Fibroblast of skin of right biceps (primary cell): ENCODE measurements around the gene WNK4.
"Not testable (repeated sequence)": the region's sequence is repeated elsewhere in the genome, so short reads cannot be mapped to it uniquely, and the experiment has no call there.

Experiments
- DNase-seq: peaks from one replicate; pipeline ENCODE4 v3.0.0-alpha.2; 2013

The WNK4 gene

DNA sequence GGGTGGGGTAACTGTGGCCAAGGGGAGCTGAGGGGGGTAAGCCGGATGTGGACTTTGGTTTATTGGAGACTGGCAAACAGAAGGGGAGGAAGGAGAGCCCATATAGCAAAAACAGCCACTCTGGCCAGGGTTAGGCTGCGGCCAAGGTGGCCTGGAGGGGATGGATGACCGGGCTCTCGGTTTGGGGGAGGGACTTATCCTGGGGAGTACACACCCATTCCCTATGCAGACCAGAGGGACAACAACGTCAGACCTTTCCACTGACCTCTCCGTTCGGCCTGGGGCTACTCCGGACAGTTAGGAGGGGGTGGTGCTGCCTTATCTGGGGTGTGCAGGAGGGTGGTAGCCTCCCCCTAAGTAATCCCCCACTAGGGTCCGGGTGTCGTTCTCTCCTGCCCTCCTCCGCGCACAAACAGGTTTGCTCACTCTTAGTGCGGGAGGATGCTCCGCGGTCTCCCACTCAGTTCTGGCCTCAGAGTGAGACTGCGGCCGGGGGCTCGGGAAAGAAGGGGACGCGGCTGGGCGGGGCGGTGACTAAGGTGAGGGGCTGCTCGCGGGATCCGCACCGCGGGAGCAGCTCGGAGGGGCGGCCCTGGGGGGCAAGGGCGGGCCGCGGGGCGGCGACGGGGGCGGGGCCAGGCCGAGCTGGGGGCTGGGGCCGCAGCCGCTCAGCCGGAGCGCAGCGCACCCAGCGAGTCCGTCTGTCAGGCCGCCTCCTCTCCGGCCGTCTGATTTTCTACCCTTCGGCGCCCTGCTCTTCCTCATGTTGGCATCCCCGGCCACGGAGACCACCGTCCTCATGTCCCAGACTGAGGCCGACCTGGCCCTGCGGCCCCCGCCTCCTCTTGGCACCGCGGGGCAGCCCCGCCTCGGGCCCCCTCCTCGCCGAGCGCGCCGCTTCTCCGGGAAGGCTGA is at the start of gene WNK4:
WNK4 (plus strand) TSS at position 675 of the 915 bp plus-strand sequence; CDS start at position 764, 89 bp downstream.
- peak; percentile 67 for DNase-seq

- DNase-seq: no peak
Measured at GRCh38 chr17:42740699-42741098, 39.7 kb upstream of the WNK4 start.

GRCh38 chr17:42742916-42743315 is 37.5 kb upstream of the WNK4 start:
- DNase-seq: not testable (repeated sequence)

GRCh38 chr17:42743595-42744282 is 36.7 kb upstream of the WNK4 start:
- peak; percentile 18 for DNase-seq

GRCh38 chr17:42744283-42744805 is 36.1 kb upstream of the WNK4 start:
- DNase-seq: peak; percentile 55

- DNase-seq: peak; percentile 92
Measured at GRCh38 chr17:42744806-42745617, 35.4 kb upstream of the WNK4 start, which contains the start of gene EZH1. EZH1 (minus strand) TSS chr17:42745040; CDS start chr17:42728941, 16,099 bp downstream.

- no peak for DNase-seq
Measured at GRCh38 chr17:42748202-42748907, 32.1 kb upstream of the WNK4 start.

DNA sequence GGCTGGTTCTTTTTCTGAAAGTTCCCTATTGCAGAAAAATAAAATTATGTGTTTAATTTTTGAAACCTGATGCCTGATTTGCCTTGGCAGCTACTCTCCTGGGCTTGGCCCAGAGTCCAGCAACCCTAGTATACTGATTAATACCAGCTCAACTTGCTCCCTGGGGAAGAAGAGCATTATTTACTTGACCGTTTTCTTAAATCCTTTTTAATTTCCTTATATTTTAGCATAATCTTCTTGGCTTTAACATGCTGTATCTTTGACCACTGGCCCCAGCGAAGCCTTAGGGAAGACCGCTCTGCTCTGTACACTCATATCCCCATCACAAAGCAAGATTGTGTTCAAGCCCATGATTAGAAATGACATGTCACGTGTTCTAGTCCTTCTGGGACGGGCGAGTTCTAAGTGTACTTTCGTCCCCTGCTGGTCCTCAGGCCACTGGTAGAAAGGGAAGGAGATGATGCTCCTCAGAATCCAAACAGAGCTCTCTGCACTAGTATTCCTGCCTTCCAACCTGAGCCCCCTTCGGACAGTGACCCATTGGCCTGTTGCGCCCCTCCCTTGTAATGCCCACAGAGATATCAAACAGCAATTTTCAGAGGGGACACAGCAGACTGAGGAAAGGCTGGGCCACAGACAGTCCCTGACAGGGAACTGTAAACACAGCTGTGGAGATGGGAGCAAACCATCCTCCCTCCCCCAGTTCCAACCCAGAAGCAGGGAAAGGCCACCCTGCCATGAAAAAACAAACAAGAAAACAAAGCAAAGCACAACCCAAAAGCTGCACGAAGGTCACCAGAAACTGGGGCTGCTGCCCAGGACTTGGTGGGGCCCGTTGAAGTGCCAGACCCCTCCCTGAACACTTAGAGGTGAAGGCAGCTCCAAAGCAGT is 31.3 kb upstream of the WNK4 start:
- no peak for DNase-seq

GRCh38 chr17:42750739-42751344 is 29.6 kb upstream of the WNK4 start:
- no peak for DNase-seq

- DNase-seq: peak; percentile 11
Measured at GRCh38 chr17:42751628-42752027, 28.8 kb upstream of the WNK4 start.

- DNase-seq: no peak
Measured at GRCh38 chr17:42754782-42755181, 25.6 kb upstream of the WNK4 start.

GRCh38 chr17:42759982-42760651 is 20.3 kb upstream of the WNK4 start:
- no peak for DNase-seq

DNA sequence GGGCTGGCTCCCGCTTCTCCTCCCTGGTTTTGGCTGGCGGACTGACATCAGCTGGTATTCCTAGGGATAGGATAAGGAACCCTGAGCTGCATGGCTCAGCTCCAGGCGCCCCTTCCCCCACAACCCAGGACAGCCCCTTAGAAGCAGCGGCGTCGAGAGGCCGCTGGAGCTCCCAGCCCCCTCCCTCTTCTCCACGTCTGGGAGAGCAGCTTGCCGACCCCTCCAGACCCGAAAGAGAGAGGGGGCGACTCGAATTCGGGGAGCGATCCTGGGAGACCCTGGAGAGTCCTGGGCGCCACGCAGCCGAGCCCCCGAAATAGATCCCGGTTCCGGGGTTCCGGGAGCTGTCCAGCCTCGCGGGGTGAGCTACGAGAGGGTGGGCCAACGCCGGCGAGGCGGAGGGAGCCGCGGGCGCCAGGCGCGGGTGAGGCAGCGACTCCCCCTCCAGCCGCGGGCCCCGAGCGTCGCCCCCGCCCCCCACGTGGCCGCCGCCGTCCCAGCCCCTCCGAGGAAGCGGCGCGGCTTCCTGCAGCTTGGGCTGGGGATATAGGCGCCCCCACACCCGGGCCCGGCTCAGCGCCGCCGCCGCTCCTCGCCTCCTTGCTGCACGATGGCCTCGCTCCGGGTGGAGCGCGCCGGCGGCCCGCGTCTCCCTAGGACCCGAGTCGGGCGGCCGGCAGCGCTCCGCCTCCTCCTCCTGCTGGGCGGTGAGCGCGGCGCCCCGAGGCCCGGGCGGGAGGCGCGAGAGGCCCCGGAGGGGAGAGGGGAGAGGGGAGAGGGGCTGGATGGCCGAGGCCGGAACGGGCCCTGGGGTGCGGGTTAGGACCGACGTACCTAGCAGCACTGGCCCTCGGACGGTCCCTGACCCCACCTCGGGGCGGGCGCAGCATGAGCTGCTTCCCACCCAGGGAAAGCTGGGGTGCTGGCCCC is 19.5 kb upstream of the WNK4 start, which contains the start of gene RAMP2:
RAMP2 (plus strand) TSS at position 576 of the 930 bp plus-strand sequence; CDS start at position 611, 35 bp downstream.
- DNase-seq: peak; percentile 19

GRCh38 chr17:42761638-42762037 is 18.8 kb upstream of the WNK4 start:
- DNase-seq: no peak

- no peak for DNase-seq
Measured at GRCh38 chr17:42766124-42766523, 14.3 kb upstream of the WNK4 start.

GRCh38 chr17:42767512-42767911 is 12.9 kb upstream of the WNK4 start:
- DNase-seq: no peak

GRCh38 chr17:42768006-42768405 is 12.4 kb upstream of the WNK4 start:
- not testable (repeated sequence) for DNase-seq

DNA sequence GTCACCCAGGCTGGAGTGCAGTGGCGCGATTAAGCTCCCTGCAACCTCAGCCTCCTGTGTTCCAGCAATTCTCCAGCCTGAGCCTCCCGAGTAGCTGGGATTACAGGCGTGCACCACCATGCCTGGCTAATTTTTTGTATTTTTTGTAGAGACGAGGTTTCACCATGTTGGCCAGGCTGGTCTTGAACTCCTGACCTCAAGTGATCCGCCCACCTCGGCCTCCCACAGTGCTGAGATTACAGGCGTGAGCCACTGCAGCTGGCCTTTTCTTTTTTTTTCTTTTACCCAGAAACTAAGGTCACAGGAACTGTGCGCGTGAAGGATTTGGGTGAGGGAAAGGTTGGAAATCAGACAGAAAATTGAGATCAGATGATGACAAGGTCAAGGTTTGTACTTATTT is 10.4 kb upstream of the WNK4 start:
- not testable (repeated sequence) for DNase-seq

GRCh38 chr17:42772945-42773289 is 7.5 kb upstream of the WNK4 start:
- DNase-seq: no peak
